ENCODE data around the gene ZNF552.
A peak's percentile ranks its signal among the peaks of the same experiment; 100 is the strongest.

The ZNF552 gene

GRCh38 chr19:57771417-57771816 is 43.3 kb downstream of the ZNF552 start:
- DNase-seq: no peak

- peak; percentile 70 for DNase-seq
Observed at GRCh38 chr19:57769345-57770131, 45.2 kb downstream of the ZNF552 start, which contains the start of gene ZNF586. ZNF586 (plus strand) TSS chr19:57769676; CDS start chr19:57769843, 167 bp downstream.

GRCh38 chr19:57759096-57759495 is 55.6 kb downstream of the ZNF552 start:
- DNase-seq: no peak

GRCh38 chr19:57757941-57758340 is 56.8 kb downstream of the ZNF552 start:
- DNase-seq: no peak
